Liver (tissue), 9 donors: ENCODE data around the gene MSMB. TPM values are rescaled to one million over a fixed set of nuclear protein-coding genes. Genes with fewer than 3 reads are reported as not detected.

Experiments used
- DNase-seq: peaks from one replicate; pipeline ENCODE4 v3.0.0-alpha.2; 2017; ENCODE audit warnings: low spot score
- H3K27ac ChIP-seq, 2 donors: one replicate each; pipeline ENCODE4 v1.7.0; 2013; ENCODE audit warnings: inconsistent platforms in 2 of 2, low read length in 2 of 2, control low read depth in 1 of 2, low read depth in 1 of 2, mild to moderate bottlenecking in 1 of 2
- H3K27me3 ChIP-seq, 4 donors: one replicate each; pipeline versions ENCODE4 v1.6.1 to v1.7.0; 2013; ENCODE audit warnings: low read length in 3 of 4, inconsistent platforms in 1 of 4, mild to moderate bottlenecking in 1 of 4, moderate library complexity in 1 of 4; ENCODE audit not compliant: control insufficient read depth in 4 of 4, insufficient read depth in 4 of 4
- H3K36me3 ChIP-seq, 4 donors: one replicate each; pipeline versions ENCODE4 v1.6.1 to v1.7.0; 2013; ENCODE audit warnings: low read length in 3 of 4, mild to moderate bottlenecking in 3 of 4, low read depth in 1 of 4, moderate library complexity in 1 of 4; ENCODE audit not compliant: control insufficient read depth in 4 of 4, insufficient read depth in 3 of 4
- H3K4me1 ChIP-seq, 4 donors: one replicate each; pipeline versions ENCODE4 v1.6.1 to v1.7.0; 2013; ENCODE audit warnings: low read length in 3 of 4, mild to moderate bottlenecking in 3 of 4, moderate library complexity in 1 of 4; ENCODE audit not compliant: control insufficient read depth in 4 of 4, insufficient read depth in 4 of 4
- H3K4me3 ChIP-seq, 3 donors: one replicate each; pipeline versions ENCODE4 v1.6.1 to v1.7.0; 2013; ENCODE audit warnings: low read length in 3 of 3, control low read depth in 1 of 3, low read depth in 1 of 3, mild to moderate bottlenecking in 1 of 3
- H3K9ac ChIP-seq, 2 donors: one replicate each; pipeline ENCODE4 v1.7.0; 2013; ENCODE audit warnings: low read length in 2 of 2, mild to moderate bottlenecking in 2 of 2, moderate library complexity in 2 of 2, control low read depth in 1 of 2, low read depth in 1 of 2
- H3K9me3 ChIP-seq, 4 donors: one replicate each; pipeline versions ENCODE4 v1.6.1 to v1.7.0; 2013; ENCODE audit warnings: low read length in 3 of 4; ENCODE audit not compliant: control insufficient read depth in 4 of 4
- EGR1 ChIP-seq, 2 donors: IDR thresholded peaks; 2 replicates each; pipeline ENCODE4 v1.6.1; 2016 to 2018; ENCODE audit warnings: antibody characterized with exemption in 2 of 2, low read depth in 2 of 2
- FOXA1 ChIP-seq: IDR thresholded peaks from 2 replicates; pipeline ENCODE4 v1.6.1; 2016; ENCODE audit warnings: antibody characterized with exemption
- FOXA2 ChIP-seq: IDR thresholded peaks from 2 replicates; pipeline ENCODE4 v1.6.1; 2016; ENCODE audit warnings: antibody characterized with exemption
- GABPA ChIP-seq, 2 donors: IDR thresholded peaks in 1 of 2; conservative IDR thresholded peaks in 1 of 2; 2 replicates each; pipeline ENCODE4 v1.6.1; 2016; ENCODE audit warnings: antibody characterized with exemption in 2 of 2, mild to moderate bottlenecking in 1 of 2, moderate library complexity in 1 of 2
- HNF4A ChIP-seq, 2 donors: conservative IDR thresholded peaks; 2 replicates each; pipeline ENCODE4 v1.6.1; 2016; ENCODE audit warnings: antibody characterized with exemption in 2 of 2, mild to moderate bottlenecking in 2 of 2
- HNF4G ChIP-seq: IDR thresholded peaks from 2 replicates; pipeline ENCODE4 v1.6.1; 2016; ENCODE audit warnings: antibody characterized with exemption
- JUND ChIP-seq, 2 donors: IDR thresholded peaks; 2 replicates each; pipeline ENCODE4 v1.6.1; 2016; ENCODE audit warnings: antibody characterized with exemption in 2 of 2
- NR2F2 ChIP-seq: IDR thresholded peaks from 2 replicates; pipeline ENCODE4 v1.6.1; 2016; ENCODE audit warnings: antibody characterized with exemption
- RAD21 ChIP-seq, 2 donors: IDR thresholded peaks; 2 replicates each; pipeline ENCODE4 v1.6.1; 2016; ENCODE audit warnings: antibody characterized with exemption in 2 of 2, mild to moderate bottlenecking in 2 of 2
- RXRA ChIP-seq, 2 donors: IDR thresholded peaks; 2 replicates each; pipeline ENCODE4 v1.6.1; 2017 to 2018; ENCODE audit warnings: antibody characterized with exemption in 2 of 2, mild to moderate bottlenecking in 1 of 2
- SP1 ChIP-seq: IDR thresholded peaks from 2 replicates; pipeline ENCODE4 v1.6.1; 2018; ENCODE audit warnings: antibody characterized with exemption, mild to moderate bottlenecking
- TAF1 ChIP-seq: conservative IDR thresholded peaks from 2 replicates; pipeline ENCODE4 v1.6.1; 2016; ENCODE audit warnings: antibody characterized with exemption, mild to moderate bottlenecking
- YY1 ChIP-seq: IDR thresholded peaks from 2 replicates; pipeline ENCODE4 v1.6.1; 2016; ENCODE audit warnings: antibody characterized with exemption, mild to moderate bottlenecking
- WGBS: extraction: QIAGEN DNeasy Blood & Tissue Kit; methylation state at CpG from one replicate; pipeline ENCODE4 v1.1.7; 2013; 5-methylcytosine and 5-hydroxymethylcytosine counted together
- polyA plus RNA-seq, 2 donors: library from polyadenylated mRNA; stranded (reverse) in 1 of 2; unstranded in 1 of 2; fragments of 200-250 nt in 1 of 2; fragments of >200 nt in 1 of 2; fragmentation: Nextera tagmentation in 1 of 2; extraction: Ambion mirVana in 1 of 2; gene quantifications; one replicate each; pipeline versions ENCODE4 v1.2.1 to v1.2.3, GENCODE V29; 2013 to 2015
- total RNA-seq, 2 donors: library from RNA; depleted of rRNA; stranded (reverse); fragments of >200 nt; gene quantifications; one replicate each; pipeline ENCODE4 v1.2.3, GENCODE V29; 2014
- TF ChIP-seq, protein P1 (sequence below): IDR thresholded peaks from 2 replicates; pipeline ENCODE4 v1.6.1; 2016; ENCODE audit warnings: antibody characterized with exemption
- TF ChIP-seq, protein P2 (sequence below): IDR thresholded peaks from 2 replicates; pipeline ENCODE4 v1.6.1; 2016; ENCODE audit warnings: antibody characterized with exemption
- TF ChIP-seq, protein P3 (sequence below): IDR thresholded peaks from 2 replicates; pipeline ENCODE4 v1.6.1; 2016; ENCODE audit warnings: antibody characterized with exemption
- TF ChIP-seq, protein P4 (sequence below): IDR thresholded peaks from 2 replicates; pipeline ENCODE4 v1.6.1; 2016; ENCODE audit warnings: antibody characterized with exemption, mild to moderate bottlenecking
- TF ChIP-seq, protein P5 (sequence below): fragments of 150-350 bp; IDR thresholded peaks from 2 replicates; pipeline ENCODE4 v1.5.1; 2017; ENCODE audit warnings: improper control_type of control experiment, low read depth, low read length; ENCODE audit not compliant: missing input control
- donor health status: healthy.
- donor health status: healthy.
- donor health status: healthy.
- donor health status: healthy.
- donor health status: healthy.

MSMB gene
- total and polyA plus RNA-seq, 4 donors: not detected

DNA sequence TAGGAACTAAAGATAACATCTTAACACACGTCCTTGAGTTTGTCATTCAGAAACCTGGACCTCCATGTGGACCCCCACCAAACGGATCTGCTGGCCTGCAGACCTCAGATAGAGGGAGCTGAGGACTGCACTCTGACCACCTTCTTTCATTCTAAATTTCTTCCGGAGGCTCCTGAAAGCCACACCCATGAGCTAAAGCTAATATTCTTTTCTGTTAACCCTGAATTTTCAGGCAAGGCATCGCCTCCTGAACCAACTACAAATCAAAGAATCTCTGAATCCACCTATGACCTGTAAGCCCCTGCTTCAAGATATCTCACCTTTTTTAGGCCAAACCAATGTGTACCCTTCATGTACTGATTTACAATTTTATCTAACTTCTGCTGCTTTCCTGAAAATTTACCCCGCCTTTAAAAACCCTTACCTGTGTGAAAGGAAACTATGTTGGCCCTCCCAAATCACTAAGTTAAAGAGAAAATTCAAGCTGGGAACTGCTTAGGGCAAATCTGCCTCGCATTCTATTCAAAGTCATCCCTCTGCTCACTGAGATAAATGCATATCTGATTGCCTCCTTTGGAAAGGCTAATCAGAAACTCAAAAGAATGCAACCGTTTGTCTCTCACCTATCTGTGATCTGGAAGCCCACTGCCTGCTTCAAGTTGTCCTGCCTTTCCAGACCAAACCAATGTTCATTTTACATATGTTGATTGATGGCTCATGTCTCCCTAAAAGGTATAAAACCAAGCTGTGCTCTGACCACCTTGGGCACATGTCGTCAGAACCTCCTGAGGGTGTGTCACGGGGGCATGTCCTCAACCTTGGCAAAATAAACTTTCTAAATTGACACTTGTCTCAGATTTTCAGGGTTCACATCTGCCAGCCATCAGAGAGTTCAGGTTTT lies 7.7 kb upstream of the MSMB start:
- H3K9me3 ChIP-seq: no peaks in the 10 kb centered on the region
- no peaks in the 10 kb centered on the region for H3K27me3 ChIP-seq
- H3K36me3 ChIP-seq: no peaks in the 10 kb centered on the region
- TF ChIP-seq NR2F2: no peak
- TF ChIP-seq RAD21 (IDR thresholded peaks at IDR 0.05): no peak
- TF ChIP-seq EGR1 (IDR thresholded peaks at IDR 0.05; ENCODE audit: low read depth in 2 of 2): no peak
- no peak for TF ChIP-seq FOXA1
- TF ChIP-seq, protein P1, sequence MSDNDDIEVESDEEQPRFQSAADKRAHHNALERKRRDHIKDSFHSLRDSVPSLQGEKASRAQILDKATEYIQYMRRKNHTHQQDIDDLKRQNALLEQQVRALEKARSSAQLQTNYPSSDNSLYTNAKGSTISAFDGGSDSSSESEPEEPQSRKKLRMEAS: no peak
- no peak for TF ChIP-seq HNF4G
- no peak for TF ChIP-seq TAF1
- TF ChIP-seq, protein P2, sequence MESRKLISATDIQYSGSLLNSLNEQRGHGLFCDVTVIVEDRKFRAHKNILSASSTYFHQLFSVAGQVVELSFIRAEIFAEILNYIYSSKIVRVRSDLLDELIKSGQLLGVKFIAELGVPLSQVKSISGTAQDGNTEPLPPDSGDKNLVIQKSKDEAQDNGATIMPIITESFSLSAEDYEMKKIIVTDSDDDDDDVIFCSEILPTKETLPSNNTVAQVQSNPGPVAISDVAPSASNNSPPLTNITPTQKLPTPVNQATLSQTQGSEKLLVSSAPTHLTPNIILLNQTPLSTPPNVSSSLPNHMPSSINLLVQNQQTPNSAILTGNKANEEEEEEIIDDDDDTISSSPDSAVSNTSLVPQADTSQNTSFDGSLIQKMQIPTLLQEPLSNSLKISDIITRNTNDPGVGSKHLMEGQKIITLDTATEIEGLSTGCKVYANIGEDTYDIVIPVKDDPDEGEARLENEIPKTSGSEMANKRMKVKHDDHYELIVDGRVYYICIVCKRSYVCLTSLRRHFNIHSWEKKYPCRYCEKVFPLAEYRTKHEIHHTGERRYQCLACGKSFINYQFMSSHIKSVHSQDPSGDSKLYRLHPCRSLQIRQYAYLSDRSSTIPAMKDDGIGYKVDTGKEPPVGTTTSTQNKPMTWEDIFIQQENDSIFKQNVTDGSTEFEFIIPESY: no peak
- TF ChIP-seq SP1: no peak
- no peak for TF ChIP-seq YY1
- TF ChIP-seq, protein P3, sequence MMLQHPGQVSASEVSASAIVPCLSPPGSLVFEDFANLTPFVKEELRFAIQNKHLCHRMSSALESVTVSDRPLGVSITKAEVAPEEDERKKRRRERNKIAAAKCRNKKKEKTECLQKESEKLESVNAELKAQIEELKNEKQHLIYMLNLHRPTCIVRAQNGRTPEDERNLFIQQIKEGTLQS: no peak
- no peak for TF ChIP-seq RXRA (IDR thresholded peaks at IDR 0.05)
- no peak for TF ChIP-seq FOXA2
- no peak for TF ChIP-seq JUND (IDR thresholded peaks at IDR 0.05)
- no peak for TF ChIP-seq GABPA (IDR thresholded peaks at IDR 0.05 in 1 of 2, conservative IDR thresholded peaks at IDR 0.05 in 1 of 2)
- no peak for TF ChIP-seq HNF4A (conservative IDR thresholded peaks at IDR 0.05)
- TF ChIP-seq, protein P4, sequence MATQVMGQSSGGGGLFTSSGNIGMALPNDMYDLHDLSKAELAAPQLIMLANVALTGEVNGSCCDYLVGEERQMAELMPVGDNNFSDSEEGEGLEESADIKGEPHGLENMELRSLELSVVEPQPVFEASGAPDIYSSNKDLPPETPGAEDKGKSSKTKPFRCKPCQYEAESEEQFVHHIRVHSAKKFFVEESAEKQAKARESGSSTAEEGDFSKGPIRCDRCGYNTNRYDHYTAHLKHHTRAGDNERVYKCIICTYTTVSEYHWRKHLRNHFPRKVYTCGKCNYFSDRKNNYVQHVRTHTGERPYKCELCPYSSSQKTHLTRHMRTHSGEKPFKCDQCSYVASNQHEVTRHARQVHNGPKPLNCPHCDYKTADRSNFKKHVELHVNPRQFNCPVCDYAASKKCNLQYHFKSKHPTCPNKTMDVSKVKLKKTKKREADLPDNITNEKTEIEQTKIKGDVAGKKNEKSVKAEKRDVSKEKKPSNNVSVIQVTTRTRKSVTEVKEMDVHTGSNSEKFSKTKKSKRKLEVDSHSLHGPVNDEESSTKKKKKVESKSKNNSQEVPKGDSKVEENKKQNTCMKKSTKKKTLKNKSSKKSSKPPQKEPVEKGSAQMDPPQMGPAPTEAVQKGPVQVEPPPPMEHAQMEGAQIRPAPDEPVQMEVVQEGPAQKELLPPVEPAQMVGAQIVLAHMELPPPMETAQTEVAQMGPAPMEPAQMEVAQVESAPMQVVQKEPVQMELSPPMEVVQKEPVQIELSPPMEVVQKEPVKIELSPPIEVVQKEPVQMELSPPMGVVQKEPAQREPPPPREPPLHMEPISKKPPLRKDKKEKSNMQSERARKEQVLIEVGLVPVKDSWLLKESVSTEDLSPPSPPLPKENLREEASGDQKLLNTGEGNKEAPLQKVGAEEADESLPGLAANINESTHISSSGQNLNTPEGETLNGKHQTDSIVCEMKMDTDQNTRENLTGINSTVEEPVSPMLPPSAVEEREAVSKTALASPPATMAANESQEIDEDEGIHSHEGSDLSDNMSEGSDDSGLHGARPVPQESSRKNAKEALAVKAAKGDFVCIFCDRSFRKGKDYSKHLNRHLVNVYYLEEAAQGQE: no peak
- TF ChIP-seq, protein P5, sequence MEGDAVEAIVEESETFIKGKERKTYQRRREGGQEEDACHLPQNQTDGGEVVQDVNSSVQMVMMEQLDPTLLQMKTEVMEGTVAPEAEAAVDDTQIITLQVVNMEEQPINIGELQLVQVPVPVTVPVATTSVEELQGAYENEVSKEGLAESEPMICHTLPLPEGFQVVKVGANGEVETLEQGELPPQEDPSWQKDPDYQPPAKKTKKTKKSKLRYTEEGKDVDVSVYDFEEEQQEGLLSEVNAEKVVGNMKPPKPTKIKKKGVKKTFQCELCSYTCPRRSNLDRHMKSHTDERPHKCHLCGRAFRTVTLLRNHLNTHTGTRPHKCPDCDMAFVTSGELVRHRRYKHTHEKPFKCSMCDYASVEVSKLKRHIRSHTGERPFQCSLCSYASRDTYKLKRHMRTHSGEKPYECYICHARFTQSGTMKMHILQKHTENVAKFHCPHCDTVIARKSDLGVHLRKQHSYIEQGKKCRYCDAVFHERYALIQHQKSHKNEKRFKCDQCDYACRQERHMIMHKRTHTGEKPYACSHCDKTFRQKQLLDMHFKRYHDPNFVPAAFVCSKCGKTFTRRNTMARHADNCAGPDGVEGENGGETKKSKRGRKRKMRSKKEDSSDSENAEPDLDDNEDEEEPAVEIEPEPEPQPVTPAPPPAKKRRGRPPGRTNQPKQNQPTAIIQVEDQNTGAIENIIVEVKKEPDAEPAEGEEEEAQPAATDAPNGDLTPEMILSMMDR: no peak
- no peak overlapping the region for H3K27ac ChIP-seq
- no peak overlapping the region for H3K4me3 ChIP-seq
- no peak for DNase-seq
- no peaks in the 10 kb centered on the region for H3K4me1 ChIP-seq
- no peak overlapping the region for H3K9ac ChIP-seq
- WGBS: 81% methylated on average over 9 of the region's 9 CpGs
